SK-N-SH (cell line): Measurements from ENCODE around the gene UBE2C. TPM values are rescaled to one million over a fixed set of nuclear protein-coding genes. Genes with fewer than 3 reads are reported as not detected.

ENCODE experiments used
- CTCF ChIA-PET: fragments of 300-600, 350-600 bp; formaldehyde crosslinking; extraction: SDS; loops from one replicate; lab custom pipeline; 2021; lab: Yijun Ruan, JAX
- POLR2A ChIA-PET: fragments of 350-600 bp; sonication (Branson Sonifier 250); formaldehyde crosslinking; extraction: SDS; loops from one replicate; lab custom pipeline; 2020; ENCODE audit warnings: antibody characterized with exemption, inconsistent platforms; lab: Yijun Ruan, JAX
- DNase-seq: peaks from one replicate; pipeline ENCODE4 v3.0.0; 2012
- H2AFZ ChIP-seq: fragments of 200-600 bp; sonication (generic); 2 replicates; pipeline ENCODE4 v1.8.1; 2016; ENCODE audit warnings: antibody characterized with exemption, mild to moderate bottlenecking, low read depth
- H3F3A ChIP-seq: fragments of 200-600 bp; sonication (generic); replicated peaks from 2 replicates; pipeline ENCODE3; 2016; ENCODE audit warnings: antibody characterized with exemption, mild to moderate bottlenecking; ENCODE audit not compliant: insufficient read depth
- H3K27ac ChIP-seq, 2 experiments: fragments of 200-500 bp in 1 of 2; fragments of 200-600 bp in 1 of 2; sonication (Bioruptor generic) in 1 of 2; sonication (generic), shearing (Covaris generic) in 1 of 2; 2 replicates each; pipeline versions ENCODE4 v1.5.1 to v1.6.1; 2014 to 2016; ENCODE audit warnings: low read depth in 2 of 2, inconsistent platforms in 1 of 2, low read length in 1 of 2, mild to moderate bottlenecking in 1 of 2, mixed read lengths in 1 of 2
- H3K27me3 ChIP-seq: fragments of 200-600 bp; sonication (generic), shearing (Covaris generic); 2 replicates; pipeline ENCODE4 v1.6.1; 2016; ENCODE audit warnings: mixed run types; ENCODE audit not compliant: insufficient read depth
- H3K36me3 ChIP-seq, 2 experiments: fragments of 200-500 bp in 1 of 2; fragments of 200-600 bp in 1 of 2; sonication (Bioruptor generic) in 1 of 2; sonication (generic) in 1 of 2; replicated peaks in 1 of 2; 2 replicates each; pipeline versions ENCODE3 to v1.5.1; 2014 to 2016; ENCODE audit warnings: low read length in 1 of 2, mild to moderate bottlenecking in 1 of 2; ENCODE audit not compliant: insufficient read depth in 2 of 2, control insufficient read depth in 1 of 2
- H3K4me1 ChIP-seq, 2 experiments: fragments of 200-500 bp in 1 of 2; fragments of 200-600 bp in 1 of 2; sonication (Bioruptor generic) in 1 of 2; sonication (generic), shearing (Covaris generic) in 1 of 2; 2 replicates each; pipeline versions ENCODE4 v1.5.1 to v1.6.1; 2014 to 2016; ENCODE audit warnings: low read depth in 1 of 2, low read length in 1 of 2, mixed run types in 1 of 2; ENCODE audit not compliant: insufficient read depth in 2 of 2, control insufficient read depth in 1 of 2
- H3K4me2 ChIP-seq: fragments of 200-600 bp; sonication (generic), shearing (Covaris generic); 2 replicates; pipeline ENCODE4 v1.6.1; 2017; ENCODE audit warnings: mixed run types
- H3K4me3 ChIP-seq, 2 experiments: fragments of 200-500 bp in 1 of 2; fragments of 200-600 bp in 1 of 2; sonication (Bioruptor generic) in 1 of 2; sonication (generic), shearing (Covaris generic) in 1 of 2; 2 replicates each; pipeline versions ENCODE4 v1.5.1 to v1.8.1; 2014 to 2016; ENCODE audit warnings: low read depth in 2 of 2, inconsistent platforms in 1 of 2, low read length in 1 of 2, mild to moderate bottlenecking in 1 of 2, mixed read lengths in 1 of 2, moderate library complexity in 1 of 2
- H3K79me2 ChIP-seq: fragments of 200-600 bp; sonication (generic); 2 replicates; pipeline ENCODE4 v1.8.1; 2017; ENCODE audit warnings: mild to moderate bottlenecking; ENCODE audit not compliant: insufficient read depth
- H3K9ac ChIP-seq: fragments of 200-600 bp; sonication (generic); 2 replicates; pipeline ENCODE4 v1.6.1; 2017; ENCODE audit warnings: mixed run types
- H3K9me2 ChIP-seq: fragments of 200-600 bp; sonication (generic); 2 replicates; pipeline ENCODE4 v1.6.1; 2017; ENCODE audit warnings: mixed run types
- H3K9me3 ChIP-seq: fragments of 200-600 bp; sonication (generic); 2 replicates; pipeline ENCODE4 v1.6.1; 2017; ENCODE audit warnings: mixed run types, mild to moderate bottlenecking, moderate library complexity
- H4K20me1 ChIP-seq: fragments of 200-600 bp; sonication (generic); 2 replicates; pipeline ENCODE4 v1.6.1; 2017; ENCODE audit warnings: mild to moderate bottlenecking, mixed run types; ENCODE audit not compliant: insufficient read depth
- CTCF ChIP-seq: fragments of 200-600 bp; sonication (generic); IDR thresholded peaks from 2 replicates; pipeline ENCODE4 v1.6.1; 2017; ENCODE audit warnings: antibody characterized with exemption, mild to moderate bottlenecking, moderate library complexity
- EP300 ChIP-seq, 2 experiments: IDR thresholded peaks; 2 replicates each; pipeline versions ENCODE4 v1.4.0 to v1.6.1; 2012; ENCODE audit warnings: borderline replicate concordance in 1 of 2, low read depth in 1 of 2, low read length in 1 of 2
- EZH2phosphoT487 ChIP-seq: fragments of 200-600 bp; sonication (generic); IDR thresholded peaks from 2 replicates; pipeline ENCODE4 v1.6.1; 2017; ENCODE audit warnings: low read depth, mixed run types, mild to moderate bottlenecking, antibody characterized with exemption, moderate library complexity, borderline replicate concordance
- GABPA ChIP-seq: IDR thresholded peaks from 2 replicates; pipeline ENCODE4 v1.4.0; 2012; ENCODE audit warnings: low read depth, mild to moderate bottlenecking
- GATA2 ChIP-seq: sonication (generic); formaldehyde crosslinking; IDR thresholded peaks from 2 replicates; pipeline ENCODE4 v1.5.0; 2020; ENCODE audit warnings: mild to moderate bottlenecking, missing genetic modification reagents
- IRF3 ChIP-seq: fragments of 150-350 bp; IDR thresholded peaks from 2 replicates; pipeline ENCODE4 v1.6.1; 2016; ENCODE audit warnings: mild to moderate bottlenecking, low read depth, low read length
- MAX ChIP-seq: IDR thresholded peaks from 2 replicates; pipeline ENCODE4 v1.4.0; 2012; ENCODE audit warnings: low read depth
- MEF2A ChIP-seq: IDR thresholded peaks from 2 replicates; pipeline ENCODE4 v1.4.0; 2012; ENCODE audit warnings: low read depth, borderline replicate concordance
- MXI1 ChIP-seq: IDR thresholded peaks from 2 replicates; pipeline ENCODE4 v1.6.1; 2012; ENCODE audit warnings: mild to moderate bottlenecking, low read depth, low read length, improper control_type of control experiment
- NFIC ChIP-seq: IDR thresholded peaks from 2 replicates; pipeline ENCODE4 v1.4.0; 2012; ENCODE audit warnings: borderline replicate concordance
- PBX3 ChIP-seq: IDR thresholded peaks from 2 replicates; pipeline ENCODE4; 2012
- POLR2AphosphoS5 ChIP-seq: IDR thresholded peaks from 2 replicates; pipeline ENCODE4 v1.6.1; 2012; ENCODE audit warnings: low read depth, low read length
- RAD21 ChIP-seq: IDR thresholded peaks from 2 replicates; pipeline ENCODE4 v1.6.1; 2012; ENCODE audit warnings: mild to moderate bottlenecking, low read length
- RCOR1 ChIP-seq: fragments of 150-350 bp; IDR thresholded peaks from 2 replicates; pipeline ENCODE4 v1.6.1; 2017; ENCODE audit warnings: antibody characterized with exemption, low read length
- RFX5 ChIP-seq: IDR thresholded peaks from 2 replicates; pipeline ENCODE4 v1.6.1; 2012; ENCODE audit warnings: mild to moderate bottlenecking, improper control_type of control experiment, low read length
- RXRA ChIP-seq: IDR thresholded peaks from 2 replicates; pipeline ENCODE4 v1.4.0; 2012; ENCODE audit warnings: low read depth, mild to moderate bottlenecking, borderline replicate concordance
- SIN3A ChIP-seq: IDR thresholded peaks from 2 replicates; pipeline ENCODE4 v1.6.1; 2012; ENCODE audit warnings: low read depth, mild to moderate bottlenecking, low read length, moderate library complexity, borderline replicate concordance
- SMC3 ChIP-seq: IDR thresholded peaks from 2 replicates; pipeline ENCODE4 v1.6.1; 2012; ENCODE audit warnings: low read depth, low read length, improper control_type of control experiment
- TCF12 ChIP-seq: IDR thresholded peaks from 2 replicates; pipeline ENCODE4 v1.4.0; 2012
- TEAD4 ChIP-seq: IDR thresholded peaks from 2 replicates; pipeline ENCODE4 v1.4.0; 2012; ENCODE audit warnings: mild to moderate bottlenecking, borderline replicate concordance; ENCODE audit not compliant: insufficient read depth
- YY1 ChIP-seq: IDR thresholded peaks from 2 replicates; pipeline ENCODE4 v1.4.0; 2012; ENCODE audit warnings: low read depth, mild to moderate bottlenecking
- WGBS: methylation state at CpG from one replicate; pipeline ENCODE4 v1.1.6; 2017; ENCODE audit warnings: low lambda C conversion rate; 5-methylcytosine and 5-hydroxymethylcytosine counted together
- polyA plus RNA-seq, 3 experiments: library from polyadenylated mRNA; depleted of rRNA; stranded (reverse); fragments of >200 nt; gene quantifications; 2 replicates each; pipeline ENCODE4 v1.2.3, GENCODE V29; 2012

UBE2C gene
- polyA plus RNA-seq, 1 of the 3 experiments (the other 2 are of a cell fraction) = 115 TPM

GRCh38 chr20:45848969-45849582 lies 36.6 kb downstream of the UBE2C start:
- H2AFZ ChIP-seq = no peak overlapping the region
- 89% methylated on average over 8 of the region's 8 CpGs for WGBS
- POLR2A ChIA-PET = interaction anchor here (1.5 kb wide), 1 partner anchor 10 kb away, joined by 3 read pairs; no protein-coding TSS in a partner anchor
- no peak overlapping the region for H3K4me3 ChIP-seq
- CTCF ChIA-PET = interaction anchor here (1.6 kb wide), 1 partner anchor 41 kb away, joined by 3 read pairs; no protein-coding TSS in a partner anchor
- peaks cover 26 to 37% of the 10 kb centered on the region in 2 experiments for H3K36me3 ChIP-seq
- peaks cover 3% of the 10 kb centered on the region for H3F3A ChIP-seq
- no peaks in the 10 kb centered on the region for H3K4me1 ChIP-seq
- H3K4me2 ChIP-seq = no peak overlapping the region
- H3K27ac ChIP-seq = no peak overlapping the region
- no peak overlapping the region for H3K9ac ChIP-seq
- no peaks in the 10 kb centered on the region for H4K20me1 ChIP-seq
- H3K79me2 ChIP-seq = peaks cover 7% of the 10 kb centered on the region; the same call in 1 of the 2 replicates
- no peaks in the 10 kb centered on the region for H3K9me3 ChIP-seq
- no peak for DNase-seq
- H3K27me3 ChIP-seq = no peaks in the 10 kb centered on the region
- no peak for TF ChIP-seq TCF12
- no peak for TF ChIP-seq EP300 (IDR thresholded peaks at IDR 0.05; ENCODE audit: borderline replicate concordance in 1 of 2, low read depth in 1 of 2, low read length in 1 of 2)
- no peak for TF ChIP-seq MEF2A
- TF ChIP-seq MXI1 = no peak
- TF ChIP-seq EZH2phosphoT487 = no peak
- no peak for TF ChIP-seq IRF3
- TF ChIP-seq RFX5 = no peak
- TF ChIP-seq CTCF = no peak
- no peak for TF ChIP-seq GABPA
- no peak for TF ChIP-seq RCOR1
- TF ChIP-seq GATA2 (CRISPR knock-in tag) = no peak
- no peak for TF ChIP-seq NFIC
- TF ChIP-seq MAX = no peak
- no peak for TF ChIP-seq TEAD4
- no peaks in the 10 kb centered on the region for H3K9me2 ChIP-seq

- Histone ChIP-seq H4K20me1 (no peaks in the 10 kb centered on the region), H3K9me3 (no peaks in the 10 kb centered on the region), H3K4me3 (no peak overlapping the region), H3K9ac (no peak overlapping the region), H3K4me1 (peaks cover 0 to 4% of the 10 kb centered on the region in 2 experiments; a peak in 1 of 4 replicates), H3K27ac (no peak overlapping the region), H3K27me3 (no peaks in the 10 kb centered on the region), H2AFZ (no peak overlapping the region), H3K79me2 (peaks cover 13% of the 10 kb centered on the region; the same call in 1 of the 2 replicates), H3K4me2 (no peak overlapping the region), H3K36me3 (peaks cover 19 to 33% of the 10 kb centered on the region in 2 experiments), H3F3A (peaks cover 3% of the 10 kb centered on the region), H3K9me2 (no peaks in the 10 kb centered on the region)
- WGBS = 100% methylated on average over 2 of the region's 2 CpGs
- CTCF ChIA-PET = no interaction called here
- no peak for DNase-seq
- POLR2A ChIA-PET = no interaction called here
- TF ChIP-seq RAD21 (no peak), PBX3 (no peak), SMC3 (no peak), SIN3A (no peak), MEF2A (no peak), CTCF (no peak), RXRA (no peak), POLR2AphosphoS5 (no peak), YY1 (no peak), NFIC (no peak)
These were observed 37.8 kb downstream of the UBE2C start for GRCh38 chr20:45850238-45850637.
